HCT116 (cell line): ENCODE measurements around the gene ZNF446. TPM values are rescaled to one million over a fixed set of nuclear protein-coding genes. Genes with fewer than 3 reads are reported as not detected.

ENCODE experiments used
- ATAC-seq: fragments of 200-7000 bp; cut with Tn5 transposase; 2 replicates; pipeline ENCODE4 v1.9.1; 2020; ENCODE audit warnings: mild to moderate bottlenecking, moderate library complexity
- BruUV-seq: library from RNA; stranded (reverse); fragments of 400-500 nt; replicated peaks from 2 replicates; lab custom pipeline; 2021; lab: Mats Ljungman, UMichigan
- CTCF ChIA-PET: fragments of 300-600 bp; sonication (Branson Sonifier 250); formaldehyde crosslinking; loops from one replicate; lab custom pipeline; 2021; ENCODE audit warnings: antibody characterized with exemption; lab: Charles Lee
- POLR2A ChIA-PET: fragments of 300-600, 350-600 bp; sonication (Branson Sonifier 250); formaldehyde crosslinking; loops from one replicate; lab custom pipeline; 2021; ENCODE audit warnings: antibody characterized with exemption; lab: Charles Lee
- RAD21 ChIA-PET, 2 experiments: fragments of 300-600 bp; sonication (Branson Sonifier 250); formaldehyde crosslinking; loops; one replicate each; lab custom pipeline; 2023; ENCODE audit warnings: low total read pairs in 2 of 2; ENCODE audit not compliant: uncharacterized antibody in 2 of 2, unreplicated experiment in 2 of 2, low non-redundant PET in 1 of 2; lab: Charles Lee
- DNase-seq: peaks from one replicate; pipeline ENCODE4 v3.0.0-alpha.2; 2010; ENCODE audit warnings: low read depth, low spot score
- H2AFZ ChIP-seq: fragments of 200-600 bp; shearing (Covaris generic), sonication (generic); 2 replicates; pipeline ENCODE4 v1.6.1; 2017; ENCODE audit warnings: low read depth, mixed run types, mixed read lengths, antibody characterized with exemption, low read length; ENCODE audit not compliant: poor library complexity, severe bottlenecking
- H3K27ac ChIP-seq: 2 replicates; pipeline ENCODE4 v1.5.1; 2012; ENCODE audit warnings: low read depth, low read length
- H3K27me3 ChIP-seq: fragments of 200-600 bp; sonication (generic); 2 replicates; pipeline ENCODE4 v1.6.1; 2016; ENCODE audit warnings: mixed run types, low read length, mixed read lengths; ENCODE audit not compliant: insufficient read depth
- H3K36me3 ChIP-seq, 2 experiments: fragments of 200-500 bp in 1 of 2; fragments of 200-600 bp in 1 of 2; sonication (Bioruptor generic) in 1 of 2; sonication (generic) in 1 of 2; 2 replicates each; pipeline versions ENCODE4 v1.5.1 to v1.6.1; 2014 to 2016; ENCODE audit warnings: low read length in 2 of 2, inconsistent platforms in 1 of 2, mixed read lengths in 1 of 2, mixed run types in 1 of 2; ENCODE audit not compliant: insufficient read depth in 2 of 2, control insufficient read depth in 1 of 2
- H3K4me1 ChIP-seq, 2 experiments: fragments of 200-600 bp in 1 of 2; sonication (generic) in 1 of 2; 2 replicates each; pipeline versions ENCODE4 v1.5.1 to v1.6.1; 2012 to 2017; ENCODE audit warnings: low read length in 2 of 2, inconsistent platforms in 1 of 2, mild to moderate bottlenecking in 1 of 2, mixed read lengths in 1 of 2, mixed run types in 1 of 2, moderate library complexity in 1 of 2; ENCODE audit not compliant: insufficient read depth in 2 of 2, control insufficient read depth in 1 of 2
- H3K4me2 ChIP-seq: fragments of 200-600 bp; sonication (generic); 2 replicates; pipeline ENCODE4 v1.6.1; 2017; ENCODE audit warnings: mixed run types, low read length, mixed read lengths
- H3K4me3 ChIP-seq, 2 experiments: fragments of 200-600 bp in 1 of 2; sonication (generic) in 1 of 2; replicated peaks in 1 of 2; 2 replicates each; pipeline ENCODE4 v1.5.1; 2011 to 2016; ENCODE audit warnings: low read length in 2 of 2, control low read depth in 1 of 2, low read depth in 1 of 2, mild to moderate bottlenecking in 1 of 2, mixed read lengths in 1 of 2, mixed run types in 1 of 2
- H3K79me2 ChIP-seq: fragments of 200-600 bp; sonication (generic); 2 replicates; pipeline ENCODE4 v1.6.1; 2017; ENCODE audit warnings: mild to moderate bottlenecking, mixed run types, low read length, moderate library complexity, mixed read lengths; ENCODE audit not compliant: insufficient read depth
- H3K9ac ChIP-seq: fragments of 200-600 bp; sonication (generic); 2 replicates; pipeline ENCODE4 v1.6.1; 2016; ENCODE audit warnings: low read length, mixed read lengths
- H3K9me2 ChIP-seq: fragments of 200-600 bp; sonication (generic), shearing (Covaris generic); 2 replicates; pipeline ENCODE4 v1.6.1; 2017; ENCODE audit warnings: mixed run types, mild to moderate bottlenecking, moderate library complexity; ENCODE audit not compliant: insufficient read depth
- H3K9me3 ChIP-seq, 2 experiments: fragments of 200-500 bp in 1 of 2; fragments of 200-600 bp in 1 of 2; sonication (Bioruptor generic) in 1 of 2; sonication (generic) in 1 of 2; 2 replicates each; pipeline ENCODE4 v1.6.1; 2014 to 2017; ENCODE audit warnings: low read length in 2 of 2, mixed read lengths in 2 of 2, inconsistent platforms in 1 of 2, low read depth in 1 of 2, mild to moderate bottlenecking in 1 of 2, mixed run types in 1 of 2, moderate library complexity in 1 of 2; ENCODE audit not compliant: control insufficient read depth in 1 of 2, insufficient read depth in 1 of 2
- H4K20me1 ChIP-seq: fragments of 200-600 bp; sonication (generic), shearing (Covaris generic); 2 replicates; pipeline ENCODE4 v1.6.1; 2017; ENCODE audit warnings: mixed run types, mild to moderate bottlenecking, moderate library complexity; ENCODE audit not compliant: insufficient read depth
- EGR1 ChIP-seq: IDR thresholded peaks from 2 replicates; pipeline ENCODE4 v1.6.1; 2012; ENCODE audit warnings: low read depth
- ELF1 ChIP-seq: IDR thresholded peaks from 2 replicates; pipeline ENCODE4 v1.6.1; 2012; ENCODE audit warnings: low read depth, borderline replicate concordance
- EZH2 ChIP-seq: fragments of 200-600 bp; sonication (generic); IDR thresholded peaks from 2 replicates; pipeline ENCODE4 v1.6.1; 2017; ENCODE audit warnings: antibody characterized with exemption, mixed run types
- EZH2phosphoT487 ChIP-seq: fragments of 200-600 bp; IDR thresholded peaks from 2 replicates; pipeline ENCODE4 v1.6.1; 2018; ENCODE audit warnings: antibody characterized with exemption, borderline replicate concordance
- RAD21 ChIP-seq: IDR thresholded peaks from 2 replicates; pipeline ENCODE4 v1.6.1; 2012; ENCODE audit warnings: low read depth, mild to moderate bottlenecking
- SRF ChIP-seq: IDR thresholded peaks from 2 replicates; pipeline ENCODE4 v1.6.1; 2012; ENCODE audit warnings: low read depth
- TCF7L2 ChIP-seq: IDR thresholded peaks from 2 replicates; pipeline ENCODE4 v1.7.0; 2011; ENCODE audit warnings: borderline replicate concordance, inconsistent platforms; ENCODE audit not compliant: insufficient read depth, insufficient read length; ENCODE audit errors: extremely low read depth
- YY1 ChIP-seq: IDR thresholded peaks from 2 replicates; pipeline ENCODE4 v1.6.1; 2011; ENCODE audit warnings: low read length, low read depth, moderate library complexity, mild to moderate bottlenecking; ENCODE audit not compliant: insufficient replicate concordance; ENCODE audit errors: extremely low read depth
- intact Hi-C: fragments of 100-400 bp; cut with micrococcal nuclease; formaldehyde crosslinking; loops from 2 replicates; pipeline ENCODE4 v1.10.0; 2022
- total RNA-seq: library from RNA; stranded (reverse); gene quantifications from one replicate; pipeline ENCODE4 v1.2.1, GENCODE V29; 2021; ENCODE audit not compliant: unreplicated experiment
- TF ChIP-seq, protein P1 (sequence below): IDR thresholded peaks from 2 replicates; pipeline ENCODE4 v1.6.1; 2011; ENCODE audit warnings: mild to moderate bottlenecking, low read length, moderate library complexity; ENCODE audit not compliant: insufficient replicate concordance; ENCODE audit errors: extremely low read depth
- TF ChIP-seq, protein P2 (sequence below): IDR thresholded peaks from 2 replicates; pipeline ENCODE4 v1.6.1; 2012
- TF ChIP-seq, protein P3 (sequence below), 3 experiments: fragments of 200-600 bp in 1 of 3; sonication (generic) in 1 of 3; IDR thresholded peaks in 2 of 3; conservative IDR thresholded peaks in 1 of 3; 2 replicates each; pipeline ENCODE4 v1.5.1; 2012 to 2017; ENCODE audit warnings: low read depth in 2 of 3, low read length in 2 of 3, antibody characterized with exemption in 1 of 3, borderline replicate concordance in 1 of 3, control low read depth in 1 of 3, mild to moderate bottlenecking in 1 of 3, mixed read lengths in 1 of 3, mixed run types in 1 of 3, moderate library complexity in 1 of 3; ENCODE audit not compliant: insufficient read depth in 1 of 3

Gene ZNF446
- total RNA-seq, 1 experiment from 2014 or later = 6.5 TPM

DNA sequence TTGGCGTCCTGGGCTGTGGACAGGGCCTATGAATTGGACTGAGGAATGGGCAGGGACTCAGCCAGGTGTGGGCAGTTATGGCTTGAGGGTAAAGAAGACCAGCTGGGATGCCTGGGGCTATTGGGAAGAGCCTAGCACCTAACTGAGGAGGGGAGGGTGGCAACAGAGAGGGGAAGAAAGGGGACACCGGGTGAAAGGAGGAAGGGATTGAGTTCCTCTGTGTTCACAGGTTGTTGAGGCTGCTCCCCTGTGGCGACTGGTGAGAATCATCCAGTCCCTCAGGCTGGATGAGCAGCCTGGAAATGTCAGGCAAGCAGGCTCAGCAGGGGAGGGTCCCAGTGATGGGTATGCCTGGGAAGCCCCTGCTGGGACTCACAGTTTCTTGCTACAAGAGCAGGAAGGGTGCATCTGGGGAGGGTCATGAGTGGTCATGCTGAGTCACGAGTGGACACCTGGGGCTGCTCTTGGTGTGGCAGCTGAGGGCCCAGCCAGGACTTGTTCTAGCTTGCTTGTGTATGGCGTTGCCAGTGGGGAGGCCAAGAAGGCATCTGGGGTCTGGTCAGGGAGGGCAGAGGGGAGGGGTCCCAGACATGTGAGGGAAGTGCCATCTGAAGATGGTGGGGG lies 7.8 kb upstream of the ZNF446 start (continued):
- TF ChIP-seq, protein P1, sequence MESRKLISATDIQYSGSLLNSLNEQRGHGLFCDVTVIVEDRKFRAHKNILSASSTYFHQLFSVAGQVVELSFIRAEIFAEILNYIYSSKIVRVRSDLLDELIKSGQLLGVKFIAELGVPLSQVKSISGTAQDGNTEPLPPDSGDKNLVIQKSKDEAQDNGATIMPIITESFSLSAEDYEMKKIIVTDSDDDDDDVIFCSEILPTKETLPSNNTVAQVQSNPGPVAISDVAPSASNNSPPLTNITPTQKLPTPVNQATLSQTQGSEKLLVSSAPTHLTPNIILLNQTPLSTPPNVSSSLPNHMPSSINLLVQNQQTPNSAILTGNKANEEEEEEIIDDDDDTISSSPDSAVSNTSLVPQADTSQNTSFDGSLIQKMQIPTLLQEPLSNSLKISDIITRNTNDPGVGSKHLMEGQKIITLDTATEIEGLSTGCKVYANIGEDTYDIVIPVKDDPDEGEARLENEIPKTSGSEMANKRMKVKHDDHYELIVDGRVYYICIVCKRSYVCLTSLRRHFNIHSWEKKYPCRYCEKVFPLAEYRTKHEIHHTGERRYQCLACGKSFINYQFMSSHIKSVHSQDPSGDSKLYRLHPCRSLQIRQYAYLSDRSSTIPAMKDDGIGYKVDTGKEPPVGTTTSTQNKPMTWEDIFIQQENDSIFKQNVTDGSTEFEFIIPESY = no peak
- TF ChIP-seq TCF7L2 (no peak), EZH2phosphoT487 (no peak), RAD21 (no peak)

DNA sequence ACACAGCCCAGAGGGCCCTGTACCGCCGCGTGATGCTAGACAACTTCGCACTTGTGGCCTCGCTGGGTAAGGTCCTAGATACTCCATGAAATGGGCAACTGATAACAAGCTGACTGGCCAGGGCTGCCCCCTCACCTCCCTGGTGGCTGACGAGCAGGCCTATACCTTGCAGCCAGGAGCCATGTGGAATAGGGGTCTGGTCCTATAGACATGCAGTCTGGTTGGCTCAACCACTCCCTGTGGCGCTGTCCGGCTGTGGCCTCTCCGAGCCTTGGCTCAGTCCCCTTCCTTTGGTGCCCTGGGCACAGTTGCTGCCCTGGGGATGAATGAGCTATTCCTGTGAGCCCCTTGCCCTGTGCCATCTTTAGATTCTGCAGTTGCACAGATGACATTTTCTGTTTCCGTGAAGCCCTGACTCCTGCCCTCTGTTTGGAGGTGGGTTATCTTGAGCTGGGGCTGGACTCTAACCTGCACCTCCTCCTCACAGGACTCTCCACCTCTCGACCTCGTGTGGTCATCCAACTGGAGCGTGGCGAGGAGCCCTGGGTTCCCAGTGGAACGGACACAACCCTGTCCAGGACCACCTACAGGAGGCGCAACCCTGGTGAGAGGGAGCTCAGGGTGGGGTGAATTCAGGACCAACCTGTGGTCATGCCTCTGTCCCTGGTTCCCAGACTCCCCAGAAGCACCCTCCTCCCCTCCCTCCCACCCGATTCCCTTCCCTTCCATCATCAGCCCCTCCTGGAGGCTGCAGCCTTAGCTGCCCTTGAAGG lies 6.7 kb upstream of the ZNF446 start:
- Histone ChIP-seq H3K9ac (no peak overlapping the region), H3K9me3 (no peaks in the 10 kb centered on the region), H3K27me3 (no peaks in the 10 kb centered on the region), H3K4me3 (no peak overlapping the region), H3K9me2 (no peaks in the 10 kb centered on the region), H4K20me1 (no peaks in the 10 kb centered on the region), H2AFZ (no peak overlapping the region), H3K27ac (no peak overlapping the region), H3K4me2 (no peak overlapping the region), H3K4me1 (peaks cover 2 to 12% of the 10 kb centered on the region in 2 experiments; a peak in 2 of 4 replicates), H3K79me2 (peaks cover 16% of the 10 kb centered on the region; the same call in 1 of the 2 replicates), H3K36me3 (peaks cover 12 to 14% of the 10 kb centered on the region in 2 experiments; a peak in 3 of 4 replicates)
- intact Hi-C loops = no loop called here
- no TSS peak for BruUV-seq
- CTCF ChIA-PET = interaction anchor here (1.6 kb wide), 1 partner anchor 50 kb away, joined by 4 read pairs; the partner anchor contains the start of gene ZBTB45
- POLR2A ChIA-PET = no interaction called here
- RAD21 ChIA-PET = no interaction called here
- ATAC-seq (no peak), DNase-seq (no peak)
- TF ChIP-seq EZH2 = no peak
- no peak for TF ChIP-seq ELF1
- TF ChIP-seq SRF = no peak
- TF ChIP-seq, protein P1 = no peak
- TF ChIP-seq, protein P2, sequence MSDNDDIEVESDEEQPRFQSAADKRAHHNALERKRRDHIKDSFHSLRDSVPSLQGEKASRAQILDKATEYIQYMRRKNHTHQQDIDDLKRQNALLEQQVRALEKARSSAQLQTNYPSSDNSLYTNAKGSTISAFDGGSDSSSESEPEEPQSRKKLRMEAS = no peak
- no peak for TF ChIP-seq YY1
- TF ChIP-seq RAD21 = no peak
- TF ChIP-seq, protein P3, sequence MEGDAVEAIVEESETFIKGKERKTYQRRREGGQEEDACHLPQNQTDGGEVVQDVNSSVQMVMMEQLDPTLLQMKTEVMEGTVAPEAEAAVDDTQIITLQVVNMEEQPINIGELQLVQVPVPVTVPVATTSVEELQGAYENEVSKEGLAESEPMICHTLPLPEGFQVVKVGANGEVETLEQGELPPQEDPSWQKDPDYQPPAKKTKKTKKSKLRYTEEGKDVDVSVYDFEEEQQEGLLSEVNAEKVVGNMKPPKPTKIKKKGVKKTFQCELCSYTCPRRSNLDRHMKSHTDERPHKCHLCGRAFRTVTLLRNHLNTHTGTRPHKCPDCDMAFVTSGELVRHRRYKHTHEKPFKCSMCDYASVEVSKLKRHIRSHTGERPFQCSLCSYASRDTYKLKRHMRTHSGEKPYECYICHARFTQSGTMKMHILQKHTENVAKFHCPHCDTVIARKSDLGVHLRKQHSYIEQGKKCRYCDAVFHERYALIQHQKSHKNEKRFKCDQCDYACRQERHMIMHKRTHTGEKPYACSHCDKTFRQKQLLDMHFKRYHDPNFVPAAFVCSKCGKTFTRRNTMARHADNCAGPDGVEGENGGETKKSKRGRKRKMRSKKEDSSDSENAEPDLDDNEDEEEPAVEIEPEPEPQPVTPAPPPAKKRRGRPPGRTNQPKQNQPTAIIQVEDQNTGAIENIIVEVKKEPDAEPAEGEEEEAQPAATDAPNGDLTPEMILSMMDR (IDR thresholded peaks at IDR 0.05 in 2 of 3, conservative IDR thresholded peaks at IDR 0.05 in 1 of 3; ENCODE audit: borderline replicate concordance in 1 of 3, insufficient read depth in 1 of 3, low read depth in 2 of 3, low read length in 2 of 3) = no peak
- TF ChIP-seq EGR1 = no peak
